Stimulated activated CD8-positive, alpha-beta memory T cell treated with anti-CD3 and anti-CD28 coated beads, Interleukin-4, amount 100 ng/mL, for 24 hours (primary cell): Measurements from ENCODE around the gene OR2T10.
"Not testable (repeated sequence)": the region's sequence is repeated elsewhere in the genome, so short reads cannot be mapped to it uniquely, and the experiment has no call there.

Experiments
- DNase-seq: peaks from one replicate; pipeline ENCODE4 v3.0.0-alpha.2; 2020; ENCODE audit warnings: low read depth

Gene OR2T10

GRCh38 chr1:248597589-248597988, at the start of gene OR2T10:
OR2T10 (minus strand) TSS chr1:248597700; CDS start chr1:248593768, 3,932 bp downstream.
- DNase-seq = no peak

GRCh38 chr1:248645178-248645577, 47.7 kb upstream of the OR2T10 start, which contains the start of gene OR2T35:
OR2T35 (minus strand) TSS chr1:248645278; CDS start chr1:248639258, 6,020 bp downstream.
- DNase-seq = not testable (repeated sequence)

- DNase-seq = not testable (repeated sequence)
Observed at GRCh38 chr1:248642971-248643651, 45.6 kb upstream of the OR2T10 start.

GRCh38 chr1:248641583-248641982, 44.1 kb upstream of the OR2T10 start:
- not testable (repeated sequence) for DNase-seq

GRCh38 chr1:248640906-248641305, 43.4 kb upstream of the OR2T10 start:
- DNase-seq = not testable (repeated sequence)

- not testable (repeated sequence) for DNase-seq
Observed at GRCh38 chr1:248639652-248640051, 42.2 kb upstream of the OR2T10 start.

GRCh38 chr1:248636612-248637011, 39.1 kb upstream of the OR2T10 start:
- not testable (repeated sequence) for DNase-seq

- not testable (repeated sequence) for DNase-seq
Observed at GRCh38 chr1:248634991-248635390, 37.5 kb upstream of the OR2T10 start, which contains the start of gene OR2T11. OR2T11 (minus strand) TSS chr1:248635091; CDS start chr1:248627128, 7,963 bp downstream.

GRCh38 chr1:248631354-248632008, 34.0 kb upstream of the OR2T10 start:
- no peak for DNase-seq

- no peak for DNase-seq
Observed at GRCh38 chr1:248630551-248630950, 33.1 kb upstream of the OR2T10 start.

GRCh38 chr1:248627971-248628844, 30.7 kb upstream of the OR2T10 start:
- no peak for DNase-seq

- DNase-seq = no peak
Observed at GRCh38 chr1:248625971-248626370, 28.5 kb upstream of the OR2T10 start.

- DNase-seq = no peak
Observed at GRCh38 chr1:248625166-248625565, 27.7 kb upstream of the OR2T10 start.

GRCh38 chr1:248622570-248623001, 25.1 kb upstream of the OR2T10 start:
- no peak for DNase-seq

GRCh38 chr1:248621770-248622169, 24.3 kb upstream of the OR2T10 start:
- no peak for DNase-seq

- peak; percentile 22 for DNase-seq
Observed at GRCh38 chr1:248618878-248619277, 21.4 kb upstream of the OR2T10 start.

GRCh38 chr1:248618119-248618518, 20.6 kb upstream of the OR2T10 start:
- no peak for DNase-seq

- DNase-seq = no peak
Observed at GRCh38 chr1:248613742-248614141, 16.2 kb upstream of the OR2T10 start.

GRCh38 chr1:248611883-248612414, 14.4 kb upstream of the OR2T10 start:
- no peak for DNase-seq

- no peak for DNase-seq
Observed at GRCh38 chr1:248610301-248610700, 12.8 kb upstream of the OR2T10 start.

- no peak for DNase-seq
Observed at GRCh38 chr1:248599396-248599795, 1.9 kb upstream of the OR2T10 start.

- DNase-seq = no peak
Observed at GRCh38 chr1:248596615-248597014, 885 bp downstream of the OR2T10 start.
